Measurements from ENCODE around the gene SRPX. TPM values are rescaled to one million over a fixed set of nuclear protein-coding genes. Genes with fewer than 3 reads are reported as not detected.

Gene SRPX
- total and polyA plus RNA-seq, 4 donors, result 14.1 to 110 (median 57.3) TPM

GRCh38 chrX:38110231-38110630 is 110.4 kb downstream of the SRPX start:
- Histone ChIP-seq H3K9me3 (ENCODE audit: control insufficient read depth, low read length) (no peaks in the 10 kb centered on the region), H3K27ac (ENCODE audit: low read depth in 1 of 2, low read length in 2 of 2) (no peak overlapping the region), H3K27me3 (ENCODE audit: control insufficient read depth in 1 of 2, insufficient read depth in 2 of 2, low read length in 1 of 2) (no peaks in the 10 kb centered on the region), H3K4me3 (ENCODE audit: low read length in 2 of 2) (no peak overlapping the region), H3K36me3 (ENCODE audit: control insufficient read depth in 1 of 2, insufficient read depth in 2 of 2, low read length in 1 of 2) (no peaks in the 10 kb centered on the region), H3K4me1 (ENCODE audit: control insufficient read depth in 1 of 2, insufficient read depth in 2 of 2, low read length in 2 of 2) (peaks cover 0 to 2% of the 10 kb centered on the region in 2 donors)
- no peak for DNase-seq
- ATAC-seq (ENCODE audit: low FRiP score), result no peak
- intact Hi-C loops (cut with DNase I), result no loop called here
- WGBS, 2 donors, result 60 to 79% methylated on average over 6 of the region's 6 CpGs

- Histone ChIP-seq H3K4me3 (ENCODE audit: low read length in 2 of 2) (no peak overlapping the region), H3K27me3 (ENCODE audit: control insufficient read depth in 1 of 2, insufficient read depth in 2 of 2, low read length in 1 of 2) (no peaks in the 10 kb centered on the region), H3K27ac (ENCODE audit: low read depth in 1 of 2, low read length in 2 of 2) (no peak overlapping the region), H3K4me1 (ENCODE audit: control insufficient read depth in 1 of 2, insufficient read depth in 2 of 2, low read length in 2 of 2) (peaks cover 0 to 2% of the 10 kb centered on the region in 2 donors), H3K36me3 (ENCODE audit: control insufficient read depth in 1 of 2, insufficient read depth in 2 of 2, low read length in 1 of 2) (no peaks in the 10 kb centered on the region), H3K9me3 (ENCODE audit: control insufficient read depth, low read length) (no peaks in the 10 kb centered on the region)
- intact Hi-C loops (cut with DNase I), result no loop called here
- DNase-seq (no peak), ATAC-seq (ENCODE audit: low FRiP score) (no peak)
- 78 to 92% methylated on average over 4 of the region's 4 CpGs for WGBS, 2 donors
Observed at GRCh38 chrX:38109042-38109898, 111.4 kb downstream of the SRPX start.

- Histone ChIP-seq H3K9me3 (ENCODE audit: control insufficient read depth, low read length) (no peaks in the 10 kb centered on the region), H3K36me3 (ENCODE audit: control insufficient read depth in 1 of 2, insufficient read depth in 2 of 2, low read length in 1 of 2) (no peaks in the 10 kb centered on the region), H3K27ac (ENCODE audit: low read depth in 1 of 2, low read length in 2 of 2) (no peak overlapping the region), H3K27me3 (ENCODE audit: control insufficient read depth in 1 of 2, insufficient read depth in 2 of 2, low read length in 1 of 2) (no peaks in the 10 kb centered on the region), H3K4me1 (ENCODE audit: control insufficient read depth in 1 of 2, insufficient read depth in 2 of 2, low read length in 2 of 2) (peaks cover 0 to 2% of the 10 kb centered on the region in 2 donors), H3K4me3 (ENCODE audit: low read length in 2 of 2) (no peak overlapping the region)
- ATAC-seq (ENCODE audit: low FRiP score) (no peak), DNase-seq (no peak)
- 34 to 49% methylated on average over 6 of the region's 6 CpGs for WGBS, 2 donors
- intact Hi-C loops (cut with DNase I), result no loop called here
Observed at GRCh38 chrX:38108364-38108763, 112.3 kb downstream of the SRPX start.

- Histone ChIP-seq H3K27ac (ENCODE audit: low read depth in 1 of 2, low read length in 2 of 2) (no peak overlapping the region), H3K4me3 (ENCODE audit: low read length in 2 of 2) (no peak overlapping the region), H3K27me3 (ENCODE audit: control insufficient read depth in 1 of 2, insufficient read depth in 2 of 2, low read length in 1 of 2) (no peaks in the 10 kb centered on the region), H3K36me3 (ENCODE audit: control insufficient read depth in 1 of 2, insufficient read depth in 2 of 2, low read length in 1 of 2) (no peaks in the 10 kb centered on the region), H3K4me1 (ENCODE audit: control insufficient read depth in 1 of 2, insufficient read depth in 2 of 2, low read length in 2 of 2) (peaks cover 0 to 2% of the 10 kb centered on the region in 2 donors), H3K9me3 (ENCODE audit: control insufficient read depth, low read length) (no peaks in the 10 kb centered on the region)
- WGBS, 2 donors, result 36 to 42% methylated on average over 6 of the region's 6 CpGs
- ATAC-seq (ENCODE audit: low FRiP score) (no peak), DNase-seq (no peak)
- intact Hi-C loops (cut with DNase I), result no loop called here
Observed at GRCh38 chrX:38106991-38107655, 113.5 kb downstream of the SRPX start.

- H3K4me1 ChIP-seq (ENCODE audit: control insufficient read depth in 1 of 2, insufficient read depth in 2 of 2, low read length in 2 of 2), result peaks cover 0 to 2% of the 10 kb centered on the region in 2 donors
- intact Hi-C loops (cut with DNase I), result no loop called here
- no peaks in the 10 kb centered on the region for H3K27me3 ChIP-seq (ENCODE audit: control insufficient read depth in 1 of 2, insufficient read depth in 2 of 2, low read length in 1 of 2)
- 64 to 92% methylated on average over 6 of the region's 6 CpGs for WGBS, 2 donors
- H3K9me3 ChIP-seq (ENCODE audit: control insufficient read depth, low read length), result no peaks in the 10 kb centered on the region
- DNase-seq (no peak), ATAC-seq (ENCODE audit: low FRiP score) (no peak)
- H3K27ac ChIP-seq (ENCODE audit: low read depth in 1 of 2, low read length in 2 of 2), result no peak overlapping the region
- H3K36me3 ChIP-seq (ENCODE audit: control insufficient read depth in 1 of 2, insufficient read depth in 2 of 2, low read length in 1 of 2), result no peaks in the 10 kb centered on the region
- no peak overlapping the region for H3K4me3 ChIP-seq (ENCODE audit: low read length in 2 of 2)
Observed at GRCh38 chrX:38105216-38105725, 115.4 kb downstream of the SRPX start.

- H3K4me3 ChIP-seq (ENCODE audit: low read length in 2 of 2), result no peak overlapping the region
- H3K27ac ChIP-seq (ENCODE audit: low read depth in 1 of 2, low read length in 2 of 2), result no peak overlapping the region
- no peaks in the 10 kb centered on the region for H3K27me3 ChIP-seq (ENCODE audit: control insufficient read depth in 1 of 2, insufficient read depth in 2 of 2, low read length in 1 of 2)
- WGBS, 2 donors, result 77 to 92% methylated on average over 5 of the region's 5 CpGs
- H3K9me3 ChIP-seq (ENCODE audit: control insufficient read depth, low read length), result no peaks in the 10 kb centered on the region
- DNase-seq, result no peak
- H3K4me1 ChIP-seq (ENCODE audit: control insufficient read depth in 1 of 2, insufficient read depth in 2 of 2, low read length in 2 of 2), result peaks cover 0 to 2% of the 10 kb centered on the region in 2 donors
- no peak for ATAC-seq (ENCODE audit: low FRiP score)
- intact Hi-C loops (cut with DNase I), result no loop called here
- no peaks in the 10 kb centered on the region for H3K36me3 ChIP-seq (ENCODE audit: control insufficient read depth in 1 of 2, insufficient read depth in 2 of 2, low read length in 1 of 2)
Observed at GRCh38 chrX:38103857-38104812, 116.5 kb downstream of the SRPX start.

GRCh38 chrX:38102875-38103274 is 117.8 kb downstream of the SRPX start:
- no peaks in the 10 kb centered on the region for H3K36me3 ChIP-seq (ENCODE audit: control insufficient read depth in 1 of 2, insufficient read depth in 2 of 2, low read length in 1 of 2)
- H3K27ac ChIP-seq (ENCODE audit: low read depth in 1 of 2, low read length in 2 of 2), result no peak overlapping the region
- WGBS, 2 donors, result 85 to 96% methylated on average over 1 of the region's 1 CpG
- DNase-seq (no peak), ATAC-seq (ENCODE audit: low FRiP score) (no peak)
- H3K4me3 ChIP-seq (ENCODE audit: low read length in 2 of 2), result no peak overlapping the region
- H3K9me3 ChIP-seq (ENCODE audit: control insufficient read depth, low read length), result no peaks in the 10 kb centered on the region
- intact Hi-C loops (cut with DNase I), result no loop called here
- no peaks in the 10 kb centered on the region for H3K27me3 ChIP-seq (ENCODE audit: control insufficient read depth in 1 of 2, insufficient read depth in 2 of 2, low read length in 1 of 2)
- H3K4me1 ChIP-seq (ENCODE audit: control insufficient read depth in 1 of 2, insufficient read depth in 2 of 2, low read length in 2 of 2), result no peaks in the 10 kb centered on the region

GRCh38 chrX:38102240-38102639 is 118.4 kb downstream of the SRPX start:
- WGBS, 2 donors, result 46 to 64% methylated on average over 2 of the region's 2 CpGs
- H3K4me1 ChIP-seq (ENCODE audit: control insufficient read depth in 1 of 2, insufficient read depth in 2 of 2, low read length in 2 of 2), result no peaks in the 10 kb centered on the region
- no peaks in the 10 kb centered on the region for H3K27me3 ChIP-seq (ENCODE audit: control insufficient read depth in 1 of 2, insufficient read depth in 2 of 2, low read length in 1 of 2)
- DNase-seq, result no peak
- no peaks in the 10 kb centered on the region for H3K36me3 ChIP-seq (ENCODE audit: control insufficient read depth in 1 of 2, insufficient read depth in 2 of 2, low read length in 1 of 2)
- ATAC-seq (ENCODE audit: low FRiP score), result no peak
- intact Hi-C loops (cut with DNase I), result no loop called here
- H3K9me3 ChIP-seq (ENCODE audit: control insufficient read depth, low read length), result no peaks in the 10 kb centered on the region
- no peak overlapping the region for H3K4me3 ChIP-seq (ENCODE audit: low read length in 2 of 2)
- H3K27ac ChIP-seq (ENCODE audit: low read depth in 1 of 2, low read length in 2 of 2), result no peak overlapping the region
